HepG2 (cell line): ENCODE measurements around the gene DDR1. TPM values are rescaled to one million over a fixed set of nuclear protein-coding genes. Genes with fewer than 3 reads are reported as not detected.

ENCODE experiments used
- ATAC-seq: fragments of 200-7000 bp; cut with Tn5 transposase; 3 replicates; pipeline ENCODE4 v1.9.1; 2020; ENCODE audit warnings: mild to moderate bottlenecking, moderate library complexity
- BruUV-seq: library from RNA; stranded (reverse); fragments of 400-500 nt; replicated peaks from 2 replicates; lab custom pipeline; 2021; lab: Mats Ljungman, UMichigan
- CTCF ChIA-PET: fragments of 300-600 bp; formaldehyde crosslinking; extraction: SDS; loops from one replicate; lab custom pipeline; 2021; ENCODE audit warnings: low total read pairs, inconsistent platforms, low intra/inter-chr PET ratio; lab: Yijun Ruan, JAX
- POLR2A ChIA-PET: fragments of 350-600 bp; sonication (Branson Sonifier 250); formaldehyde crosslinking; loops from one replicate; lab custom pipeline; 2020; ENCODE audit warnings: antibody characterized with exemption, inconsistent platforms; lab: Yijun Ruan, JAX
- DNase-seq: peaks from one replicate; pipeline ENCODE4 v3.0.0-alpha.2; 2015; ENCODE audit warnings: low spot score
- FAIRE-seq: peaks from 3 replicates; lab custom pipeline; 2011; peaks lifted over from hg19 to GRCh38; lab: Jason Lieb, UNC
- H2AFZ ChIP-seq: one replicate; pipeline ENCODE4 v1.6.1; 2011; ENCODE audit warnings: low read length, inconsistent platforms
- H3K27ac ChIP-seq: fragments of 300-600 bp; 3 replicates; pipeline ENCODE4 v1.8.0; 2011; ENCODE audit warnings: mixed run types, mild to moderate bottlenecking, mixed read lengths, low read length, inconsistent platforms; ENCODE audit not compliant: insufficient read depth; ENCODE audit errors: extremely low read length
- H3K27me3 ChIP-seq, 2 experiments: fragments of 200-600 bp in 1 of 2; 2 replicates in 1 of 2; 3 replicates in 1 of 2; pipeline versions ENCODE4 v1.6.0 to v1.8.0; 2011; ENCODE audit warnings: low read length in 2 of 2, mild to moderate bottlenecking in 2 of 2, moderate library complexity in 2 of 2, inconsistent platforms in 1 of 2; ENCODE audit not compliant: insufficient read depth in 2 of 2, control insufficient read depth in 1 of 2
- H3K36me3 ChIP-seq, 2 experiments: fragments of 200-600 bp in 1 of 2; replicated peaks in 1 of 2; 2 replicates in 1 of 2; 3 replicates in 1 of 2; pipeline versions ENCODE4 v1.5.1 to v1.8.0; 2011; ENCODE audit warnings: low read length in 2 of 2, inconsistent platforms in 1 of 2; ENCODE audit not compliant: insufficient read depth in 2 of 2, control insufficient read depth in 1 of 2
- H3K4me1 ChIP-seq: 2 replicates; pipeline ENCODE4 v1.5.1; 2012; ENCODE audit warnings: low read length, inconsistent platforms; ENCODE audit not compliant: insufficient read depth
- H3K4me2 ChIP-seq: 2 replicates; pipeline ENCODE4 v1.6.0; 2011; ENCODE audit warnings: low read depth, low read length, inconsistent platforms
- H3K4me3 ChIP-seq, 3 experiments: fragments of 200-600 bp in 1 of 3; sonication (generic), shearing (Covaris generic) in 1 of 3; replicated peaks in 1 of 3; 2 replicates each; pipeline ENCODE4 v1.5.1; 2011 to 2016; ENCODE audit warnings: low read length in 3 of 3, inconsistent platforms in 2 of 3, low read depth in 2 of 3, mild to moderate bottlenecking in 2 of 3, control low read depth in 1 of 3, mixed read lengths in 1 of 3; ENCODE audit not compliant: insufficient read depth in 1 of 3
- H3K79me2 ChIP-seq: one replicate; pipeline ENCODE4 v1.6.1; 2011; ENCODE audit warnings: low read length, inconsistent platforms; ENCODE audit not compliant: insufficient read depth
- H3K9ac ChIP-seq: 2 replicates; pipeline ENCODE4 v1.6.0; 2011; ENCODE audit warnings: mild to moderate bottlenecking, low read depth, low read length, inconsistent platforms; ENCODE audit not compliant: insufficient read depth
- H3K9me3 ChIP-seq: 2 replicates; pipeline ENCODE4 v1.5.1; 2012; ENCODE audit warnings: mild to moderate bottlenecking, low read length
- H4K20me1 ChIP-seq: 2 replicates; pipeline ENCODE4 v1.6.0; 2011; ENCODE audit warnings: inconsistent platforms, mild to moderate bottlenecking, low read length, moderate library complexity; ENCODE audit not compliant: insufficient read depth
- GLI4 ChIP-seq: sonication (generic); formaldehyde crosslinking; IDR thresholded peaks from 2 replicates; pipeline ENCODE4 v1.5.1; 2020; ENCODE audit warnings: missing genetic modification reagents, mild to moderate bottlenecking, moderate library complexity, borderline replicate concordance
- IKZF4 ChIP-seq: sonication (generic); formaldehyde crosslinking; IDR thresholded peaks from 2 replicates; pipeline ENCODE4 v1.5.1; 2020; ENCODE audit warnings: borderline replicate concordance, mild to moderate bottlenecking, low read depth, missing genetic modification reagents; ENCODE audit errors: not compliant biosample characterization
- MTF2 ChIP-seq: sonication (generic); formaldehyde crosslinking; IDR thresholded peaks from 2 replicates; pipeline ENCODE4 v1.5.0; 2020; ENCODE audit warnings: missing genetic modification reagents, borderline replicate concordance
- SRF ChIP-seq: IDR thresholded peaks from 2 replicates; pipeline ENCODE4 v1.6.1; 2011; ENCODE audit warnings: mild to moderate bottlenecking, low read depth, low read length, moderate library complexity
- YEATS2 ChIP-seq: sonication (generic); formaldehyde crosslinking; IDR thresholded peaks from 2 replicates; pipeline ENCODE4 v1.4.0; 2020; ENCODE audit warnings: missing genetic modification reagents, borderline replicate concordance
- ZNF136 ChIP-seq: sonication (generic); formaldehyde crosslinking; IDR thresholded peaks from 2 replicates; pipeline ENCODE4 v1.8.1; 2022; ENCODE audit warnings: low read depth, mild to moderate bottlenecking, moderate library complexity, missing genetic modification reagents
- ZNF549 ChIP-seq: sonication (generic); formaldehyde crosslinking; IDR thresholded peaks from 2 replicates; pipeline ENCODE4 v1.5.0; 2020; ENCODE audit warnings: missing genetic modification reagents
- ZNF720 ChIP-seq: sonication (generic); formaldehyde crosslinking; IDR thresholded peaks from 2 replicates; pipeline ENCODE4 v1.4.0; 2020; ENCODE audit warnings: missing genetic modification reagents
- ZNF766 ChIP-seq: sonication (generic); formaldehyde crosslinking; IDR thresholded peaks from 2 replicates; pipeline ENCODE4 v1.5.0; 2020; ENCODE audit warnings: missing genetic modification reagents, borderline replicate concordance
- WGBS: methylation state at CpG from one replicate; pipeline ENCODE4 v1.1.6; 2017; ENCODE audit warnings: low lambda C conversion rate; 5-methylcytosine and 5-hydroxymethylcytosine counted together
- in situ Hi-C: cut with HindIII; loops from 2 replicates; pipeline ENCODE4 v1.10.0; 2017; ENCODE audit warnings: low pct_unique_long_range_greater_than_20kb; ENCODE audit not compliant: extremely low pct_ligation_motif_present
- intact Hi-C: fragments of 100-400 bp; cut with micrococcal nuclease; formaldehyde crosslinking; loops from one replicate; pipeline ENCODE4 v1.10.0; 2022; ENCODE audit not compliant: unreplicated experiment
- polyA plus RNA-seq, 8 experiments: library from polyadenylated mRNA; depleted of rRNA in 3 of 8; stranded (reverse) in 7 of 8; unstranded in 1 of 8; fragments of >200 nt; fragmentation: Illumina TruSeq in 4 of 8; extraction: Trizol in 4 of 8; gene quantifications; 2 replicates each; pipeline versions ENCODE4 v1.2.1 to v1.2.3, GENCODE V29; 2011 to 2016; ENCODE audit warnings: low read depth in 4 of 8, missing spikeins in 1 of 8, mixed read lengths in 1 of 8; ENCODE audit not compliant: insufficient read depth in 1 of 8
- total RNA-seq, 5 experiments: library from RNA; depleted of rRNA; stranded (reverse); fragments of >200 nt; fragmentation: Illumina TruSeq; extraction: Trizol; gene quantifications; 2 replicates each; pipeline ENCODE4 v1.2.3, GENCODE V29; 2016; ENCODE audit warnings: low read depth in 1 of 5
- TF ChIP-seq, protein P1 (sequence below): sonication (generic); formaldehyde crosslinking; conservative IDR thresholded peaks from 2 replicates; pipeline ENCODE4 v1.8.0; 2022; ENCODE audit warnings: low read depth, missing genetic modification reagents
- TF ChIP-seq, protein P2 (sequence below): sonication (generic); formaldehyde crosslinking; IDR thresholded peaks from 2 replicates; pipeline ENCODE4 v1.4.0; 2020; ENCODE audit warnings: missing genetic modification reagents, mild to moderate bottlenecking, borderline replicate concordance
- TF ChIP-seq, protein P3 (sequence below): sonication (generic); formaldehyde crosslinking; IDR thresholded peaks from 2 replicates; pipeline ENCODE4 v1.4.0; 2020; ENCODE audit warnings: missing genetic modification reagents, borderline replicate concordance
- TF ChIP-seq, protein P4 (sequence below): sonication (generic); formaldehyde crosslinking; conservative IDR thresholded peaks from 2 replicates; pipeline ENCODE4 v1.5.0; 2020; ENCODE audit warnings: missing genetic modification reagents
- TF ChIP-seq, protein P5 (sequence below): sonication (generic); formaldehyde crosslinking; IDR thresholded peaks from 2 replicates; pipeline ENCODE4 v1.5.0; 2020; ENCODE audit warnings: mild to moderate bottlenecking, missing genetic modification reagents
- TF ChIP-seq, protein P6 (sequence below): sonication (generic); formaldehyde crosslinking; IDR thresholded peaks from 2 replicates; pipeline ENCODE4 v1.4.0; 2020; ENCODE audit warnings: mild to moderate bottlenecking, missing genetic modification reagents

The DDR1 gene
- total and polyA plus RNA-seq, 2 of the 13 experiments (the other 11 are each of a cell fraction or from before 2014, with no cell fraction given): 16.7 to 20.2 TPM

DNA sequence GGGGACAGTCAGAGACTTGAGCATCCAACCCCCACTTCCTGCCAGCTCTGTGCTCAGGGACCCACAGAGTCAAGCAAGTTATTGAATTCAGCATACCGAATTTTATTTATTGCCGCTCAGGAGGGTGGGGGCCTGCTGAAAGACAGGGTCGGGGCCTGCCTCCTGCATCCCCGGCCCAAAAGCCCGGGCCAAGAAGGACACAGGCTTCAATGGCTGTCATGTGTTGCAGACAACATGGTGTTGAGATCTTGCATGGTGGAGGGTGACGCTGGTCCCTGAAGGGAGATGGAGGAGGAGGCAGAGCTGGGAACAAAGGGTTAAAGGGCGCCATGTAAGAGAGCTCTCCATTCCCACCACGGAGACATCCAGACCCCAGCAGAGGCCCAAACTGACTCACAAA is 47.0 kb downstream of the DDR1 start:
- ChIA-PET CTCF (no interaction called here), POLR2A (no interaction called here)
- Histone ChIP-seq H3K79me2 (no peaks in the 10 kb centered on the region), H2AFZ (no peak overlapping the region), H3K27ac (no peak overlapping the region), H3K4me2 (no peak overlapping the region), H3K4me3 (no peak overlapping the region), H3K36me3 (peaks cover 5% of the 10 kb centered on the region in 2 experiments; a peak in 4 of 5 replicates), H3K9ac (no peak overlapping the region), H3K27me3 (peaks cover 2 to 25% of the 10 kb centered on the region in 2 experiments; a peak in 2 of 5 replicates), H3K9me3 (no peaks in the 10 kb centered on the region), H3K4me1 (no peaks in the 10 kb centered on the region), H4K20me1 (no peaks in the 10 kb centered on the region)
- ATAC-seq (no peak), DNase-seq (no peak), FAIRE-seq (no peak)
- intact Hi-C loops (no loop called here), in situ Hi-C loops (no loop called here)
- BruUV-seq: no TSS peak
- WGBS: 31% methylated on average over 8 of the region's 8 CpGs
- TF ChIP-seq, protein P1, sequence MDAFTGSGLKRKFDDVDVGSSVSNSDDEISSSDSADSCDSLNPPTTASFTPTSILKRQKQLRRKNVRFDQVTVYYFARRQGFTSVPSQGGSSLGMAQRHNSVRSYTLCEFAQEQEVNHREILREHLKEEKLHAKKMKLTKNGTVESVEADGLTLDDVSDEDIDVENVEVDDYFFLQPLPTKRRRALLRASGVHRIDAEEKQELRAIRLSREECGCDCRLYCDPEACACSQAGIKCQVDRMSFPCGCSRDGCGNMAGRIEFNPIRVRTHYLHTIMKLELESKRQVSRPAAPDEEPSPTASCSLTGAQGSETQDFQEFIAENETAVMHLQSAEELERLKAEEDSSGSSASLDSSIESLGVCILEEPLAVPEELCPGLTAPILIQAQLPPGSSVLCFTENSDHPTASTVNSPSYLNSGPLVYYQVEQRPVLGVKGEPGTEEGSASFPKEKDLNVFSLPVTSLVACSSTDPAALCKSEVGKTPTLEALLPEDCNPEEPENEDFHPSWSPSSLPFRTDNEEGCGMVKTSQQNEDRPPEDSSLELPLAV (CRISPR knock-in tag): no peak
- no peak for TF ChIP-seq MTF2
- TF ChIP-seq ZNF766: no peak
- no peak for TF ChIP-seq ZNF136 (CRISPR knock-in tag)
- TF ChIP-seq, protein P2, sequence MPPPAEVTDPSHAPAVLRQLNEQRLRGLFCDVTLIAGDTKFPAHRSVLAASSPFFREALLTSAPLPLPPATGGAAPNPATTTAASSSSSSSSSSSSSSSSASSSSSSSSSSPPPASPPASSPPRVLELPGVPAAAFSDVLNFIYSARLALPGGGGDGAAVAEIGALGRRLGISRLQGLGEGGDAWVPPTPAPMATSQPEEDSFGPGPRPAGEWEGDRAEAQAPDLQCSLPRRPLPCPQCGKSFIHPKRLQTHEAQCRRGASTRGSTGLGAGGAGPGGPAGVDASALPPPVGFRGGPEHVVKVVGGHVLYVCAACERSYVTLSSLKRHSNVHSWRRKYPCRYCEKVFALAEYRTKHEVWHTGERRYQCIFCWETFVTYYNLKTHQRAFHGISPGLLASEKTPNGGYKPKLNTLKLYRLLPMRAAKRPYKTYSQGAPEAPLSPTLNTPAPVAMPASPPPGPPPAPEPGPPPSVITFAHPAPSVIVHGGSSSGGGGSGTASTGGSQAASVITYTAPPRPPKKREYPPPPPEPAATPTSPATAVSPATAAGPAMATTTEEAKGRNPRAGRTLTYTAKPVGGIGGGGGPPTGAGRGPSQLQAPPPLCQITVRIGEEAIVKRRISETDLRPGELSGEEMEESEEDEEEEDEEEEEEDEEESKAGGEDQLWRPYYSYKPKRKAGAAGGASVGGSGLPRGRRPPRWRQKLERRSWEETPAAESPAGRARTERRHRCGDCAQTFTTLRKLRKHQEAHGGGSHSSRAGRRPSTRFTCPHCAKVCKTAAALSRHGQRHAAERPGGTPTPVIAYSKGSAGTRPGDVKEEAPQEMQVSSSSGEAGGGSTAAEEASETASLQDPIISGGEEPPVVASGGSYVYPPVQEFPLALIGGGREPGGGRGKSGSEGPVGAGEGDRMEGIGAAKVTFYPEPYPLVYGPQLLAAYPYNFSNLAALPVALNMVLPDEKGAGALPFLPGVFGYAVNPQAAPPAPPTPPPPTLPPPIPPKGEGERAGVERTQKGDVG: no peak
- no peak for TF ChIP-seq YEATS2 (CRISPR knock-in tag)
- no peak for TF ChIP-seq IKZF4
- no peak for TF ChIP-seq GLI4
- TF ChIP-seq, protein P3, sequence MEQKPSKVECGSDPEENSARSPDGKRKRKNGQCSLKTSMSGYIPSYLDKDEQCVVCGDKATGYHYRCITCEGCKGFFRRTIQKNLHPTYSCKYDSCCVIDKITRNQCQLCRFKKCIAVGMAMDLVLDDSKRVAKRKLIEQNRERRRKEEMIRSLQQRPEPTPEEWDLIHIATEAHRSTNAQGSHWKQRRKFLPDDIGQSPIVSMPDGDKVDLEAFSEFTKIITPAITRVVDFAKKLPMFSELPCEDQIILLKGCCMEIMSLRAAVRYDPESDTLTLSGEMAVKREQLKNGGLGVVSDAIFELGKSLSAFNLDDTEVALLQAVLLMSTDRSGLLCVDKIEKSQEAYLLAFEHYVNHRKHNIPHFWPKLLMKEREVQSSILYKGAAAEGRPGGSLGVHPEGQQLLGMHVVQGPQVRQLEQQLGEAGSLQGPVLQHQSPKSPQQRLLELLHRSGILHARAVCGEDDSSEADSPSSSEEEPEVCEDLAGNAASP (CRISPR knock-in tag): no peak
- TF ChIP-seq, protein P4, sequence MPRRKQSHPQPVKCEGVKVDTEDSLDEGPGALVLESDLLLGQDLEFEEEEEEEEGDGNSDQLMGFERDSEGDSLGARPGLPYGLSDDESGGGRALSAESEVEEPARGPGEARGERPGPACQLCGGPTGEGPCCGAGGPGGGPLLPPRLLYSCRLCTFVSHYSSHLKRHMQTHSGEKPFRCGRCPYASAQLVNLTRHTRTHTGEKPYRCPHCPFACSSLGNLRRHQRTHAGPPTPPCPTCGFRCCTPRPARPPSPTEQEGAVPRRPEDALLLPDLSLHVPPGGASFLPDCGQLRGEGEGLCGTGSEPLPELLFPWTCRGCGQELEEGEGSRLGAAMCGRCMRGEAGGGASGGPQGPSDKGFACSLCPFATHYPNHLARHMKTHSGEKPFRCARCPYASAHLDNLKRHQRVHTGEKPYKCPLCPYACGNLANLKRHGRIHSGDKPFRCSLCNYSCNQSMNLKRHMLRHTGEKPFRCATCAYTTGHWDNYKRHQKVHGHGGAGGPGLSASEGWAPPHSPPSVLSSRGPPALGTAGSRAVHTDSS (CRISPR knock-in tag): no peak
- TF ChIP-seq SRF: no peak
- TF ChIP-seq, protein P5, sequence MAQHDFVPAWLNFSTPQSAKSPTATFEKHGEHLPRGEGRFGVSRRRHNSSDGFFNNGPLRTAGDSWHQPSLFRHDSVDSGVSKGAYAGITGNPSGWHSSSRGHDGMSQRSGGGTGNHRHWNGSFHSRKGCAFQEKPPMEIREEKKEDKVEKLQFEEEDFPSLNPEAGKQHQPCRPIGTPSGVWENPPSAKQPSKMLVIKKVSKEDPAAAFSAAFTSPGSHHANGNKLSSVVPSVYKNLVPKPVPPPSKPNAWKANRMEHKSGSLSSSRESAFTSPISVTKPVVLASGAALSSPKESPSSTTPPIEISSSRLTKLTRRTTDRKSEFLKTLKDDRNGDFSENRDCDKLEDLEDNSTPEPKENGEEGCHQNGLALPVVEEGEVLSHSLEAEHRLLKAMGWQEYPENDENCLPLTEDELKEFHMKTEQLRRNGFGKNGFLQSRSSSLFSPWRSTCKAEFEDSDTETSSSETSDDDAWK: no peak
- TF ChIP-seq, protein P6, sequence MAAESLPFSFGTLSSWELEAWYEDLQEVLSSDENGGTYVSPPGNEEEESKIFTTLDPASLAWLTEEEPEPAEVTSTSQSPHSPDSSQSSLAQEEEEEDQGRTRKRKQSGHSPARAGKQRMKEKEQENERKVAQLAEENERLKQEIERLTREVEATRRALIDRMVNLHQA (CRISPR knock-in tag): no peak
- TF ChIP-seq ZNF549: no peak
- no peak for TF ChIP-seq ZNF720 (CRISPR knock-in tag)
